Smooth muscle cell (in vitro differentiated cells): ENCODE results near the gene RRM1. TPM values are rescaled to one million over a fixed set of nuclear protein-coding genes. Genes with fewer than 3 reads are reported as not detected.

ENCODE experiments used
- DNase-seq: peaks from one replicate; lab custom pipeline; 2025; ENCODE audit not compliant: unreplicated experiment; lab: John Stamatoyannopoulos, UW
- H2AFZ ChIP-seq: fragments of 200-600 bp; sonication (generic); 2 replicates; pipeline ENCODE4 v1.6.0; 2016; ENCODE audit warnings: antibody characterized with exemption, low read depth, mild to moderate bottlenecking
- H3F3A ChIP-seq: fragments of 200-600 bp; sonication (generic); 2 replicates; pipeline ENCODE4 v1.6.0; 2017; ENCODE audit warnings: antibody characterized with exemption, low read depth
- H3K27ac ChIP-seq: fragments of 200-600 bp; sonication (generic); 2 replicates; pipeline ENCODE4 v1.5.1; 2016; ENCODE audit warnings: low read depth, mild to moderate bottlenecking
- H3K27me3 ChIP-seq: fragments of 200-600 bp; sonication (generic); 2 replicates; pipeline ENCODE4 v1.6.1; 2016; ENCODE audit warnings: low read depth, mild to moderate bottlenecking
- H3K36me3 ChIP-seq: fragments of 200-600 bp; sonication (generic); 2 replicates; pipeline ENCODE4 v1.5.1; 2016; ENCODE audit warnings: low read depth
- H3K4me1 ChIP-seq: fragments of 200-600 bp; sonication (generic); 2 replicates; pipeline ENCODE4 v1.5.1; 2016; ENCODE audit warnings: low read depth
- H3K4me2 ChIP-seq: fragments of 200-600 bp; sonication (generic); 2 replicates; pipeline ENCODE4 v1.6.0; 2016; ENCODE audit warnings: mild to moderate bottlenecking
- H3K4me3 ChIP-seq: fragments of 200-600 bp; sonication (generic); 2 replicates; pipeline ENCODE4 v1.5.1; 2016; ENCODE audit warnings: mild to moderate bottlenecking
- H3K79me2 ChIP-seq: fragments of 200-600 bp; sonication (generic); 2 replicates; pipeline ENCODE4 v1.6.0; 2016; ENCODE audit warnings: low read depth, mild to moderate bottlenecking
- H3K9ac ChIP-seq: fragments of 200-600 bp; sonication (generic); 2 replicates; pipeline ENCODE4 v1.6.0; 2016; ENCODE audit warnings: low read depth
- H3K9me3 ChIP-seq: fragments of 200-600 bp; sonication (generic); replicated peaks from 2 replicates; pipeline ENCODE4 v1.5.1; 2016; ENCODE audit warnings: low read depth
- H4K20me1 ChIP-seq: fragments of 200-600 bp; sonication (generic); 2 replicates; pipeline ENCODE4 v1.6.0; 2016; ENCODE audit warnings: low read depth
- CTCF ChIP-seq: fragments of 200-600 bp; sonication (generic); IDR thresholded peaks from 2 replicates; pipeline ENCODE4 v1.5.1; 2017; ENCODE audit warnings: borderline replicate concordance, mild to moderate bottlenecking, antibody characterized with exemption; ENCODE audit not compliant: insufficient read depth, poor library complexity, severe bottlenecking
- WGBS: methylation state at CpG from one replicate; pipeline ENCODE4 v1.1.7; 2016; ENCODE audit warnings: low lambda C conversion rate; 5-methylcytosine and 5-hydroxymethylcytosine counted together
- polyA plus RNA-seq: library from polyadenylated mRNA; unstranded; fragments of >200 nt; fragmentation: Nextera tagmentation; extraction: Ambion mirVana; gene quantifications from 2 replicates; pipeline ENCODE4 v1.2.1, GENCODE V29; 2016
- total RNA-seq: library from RNA; depleted of rRNA; stranded (reverse); fragments of >200 nt; gene quantifications from 2 replicates; pipeline ENCODE4 v1.2.3, GENCODE V29; 2014

Gene RRM1
- total and polyA plus RNA-seq, 2 experiments from 2014 or later, result 36.4 to 90.5 TPM

- no peak overlapping the region for H3K9ac ChIP-seq
- H3K4me2 ChIP-seq, result no peak overlapping the region
- H3K27me3 ChIP-seq, result no peaks in the 10 kb centered on the region
- DNase-seq, result no peak
- H3F3A ChIP-seq, result no peaks in the 10 kb centered on the region
- no peak overlapping the region for H3K27ac ChIP-seq
- 96% methylated on average over 1 of the region's 1 CpG for WGBS
- no peak overlapping the region for H3K4me3 ChIP-seq
- no peak overlapping the region for H2AFZ ChIP-seq
- TF ChIP-seq CTCF, result no peak
- H3K79me2 ChIP-seq, result no peaks in the 10 kb centered on the region
- no peaks in the 10 kb centered on the region for H3K36me3 ChIP-seq
- H3K4me1 ChIP-seq, result no peaks in the 10 kb centered on the region
- no peaks in the 10 kb centered on the region for H4K20me1 ChIP-seq
- H3K9me3 ChIP-seq, result no peaks in the 10 kb centered on the region
Measured at GRCh38 chr11:4064278-4064955, 30.2 kb upstream of the RRM1 start.

- no peaks in the 10 kb centered on the region for H3K79me2 ChIP-seq
- no peaks in the 10 kb centered on the region for H3K27me3 ChIP-seq
- H3K4me3 ChIP-seq, result no peak overlapping the region
- H3K4me2 ChIP-seq, result no peak overlapping the region
- DNase-seq, result no peak
- H3K4me1 ChIP-seq, result no peaks in the 10 kb centered on the region
- TF ChIP-seq CTCF, result no peak
- H3F3A ChIP-seq, result no peaks in the 10 kb centered on the region
- H3K9ac ChIP-seq, result no peak overlapping the region
- H4K20me1 ChIP-seq, result no peaks in the 10 kb centered on the region
- H3K9me3 ChIP-seq, result no peaks in the 10 kb centered on the region
- no peaks in the 10 kb centered on the region for H3K36me3 ChIP-seq
- 100% methylated on average over 1 of the region's 1 CpG for whole genome bisulfite sequencing
- no peak overlapping the region for H2AFZ ChIP-seq
- H3K27ac ChIP-seq, result no peak overlapping the region
Measured at GRCh38 chr11:4065086-4065485, 29.5 kb upstream of the RRM1 start.

GRCh38 chr11:4065601-4066377, 28.8 kb upstream of the RRM1 start:
- H3K79me2 ChIP-seq, result no peaks in the 10 kb centered on the region
- H3K4me3 ChIP-seq, result no peak overlapping the region
- no peaks in the 10 kb centered on the region for H3K27me3 ChIP-seq
- H3K9me3 ChIP-seq, result no peaks in the 10 kb centered on the region
- 77% methylated on average over 2 of the region's 2 CpGs for WGBS
- no peak overlapping the region for H3K9ac ChIP-seq
- no peak overlapping the region for H3K4me2 ChIP-seq
- no peaks in the 10 kb centered on the region for H3F3A ChIP-seq
- no peak for TF ChIP-seq CTCF
- DNase-seq, result no peak
- no peak overlapping the region for H2AFZ ChIP-seq
- no peaks in the 10 kb centered on the region for H4K20me1 ChIP-seq
- no peaks in the 10 kb centered on the region for H3K36me3 ChIP-seq
- H3K4me1 ChIP-seq, result no peaks in the 10 kb centered on the region
- H3K27ac ChIP-seq, result no peak overlapping the region
